Lower lobe of right lung (tissue), 2 donors: ENCODE measurements around the gene LPIN2. TPM values are rescaled to one million over a fixed set of nuclear protein-coding genes. Genes with fewer than 3 reads are reported as not detected.
"Not testable (repeated sequence)": the region's sequence is repeated elsewhere in the genome, so short reads cannot be mapped to it uniquely, and the experiment has no call there.

ENCODE experiments used
- ATAC-seq, 2 donors: fragments of 200-7000 bp; cut with Tn5 transposase; one replicate each; pipeline ENCODE4 v1.9.1; 2020 to 2022; ENCODE audit warnings: mild to moderate bottlenecking in 2 of 2, moderate library complexity in 2 of 2
- DNase-seq: peaks from one replicate; pipeline ENCODE4 v3.0.0-alpha.2; 2020
- H3K27ac ChIP-seq: fragments of 200-600 bp; one replicate; pipeline ENCODE4 v1.8.0; 2022
- H3K27me3 ChIP-seq: fragments of 200-600 bp; one replicate; pipeline ENCODE4 v1.8.0; 2022; ENCODE audit warnings: low read depth
- H3K36me3 ChIP-seq: fragments of 200-600 bp; one replicate; pipeline ENCODE4 v1.8.0; 2022; ENCODE audit warnings: mild to moderate bottlenecking
- H3K4me1 ChIP-seq: fragments of 200-600 bp; one replicate; pipeline ENCODE4 v1.8.0; 2022
- H3K4me3 ChIP-seq: fragments of 200-600 bp; one replicate; pipeline ENCODE4 v1.8.0; 2022; ENCODE audit warnings: mild to moderate bottlenecking
- H3K9me3 ChIP-seq: fragments of 200-600 bp; one replicate; pipeline ENCODE4 v1.8.0; 2022
- CTCF ChIP-seq: fragments of 200-600 bp; IDR thresholded peaks from one replicate; pipeline ENCODE4 v1.8.0; 2022; ENCODE audit warnings: antibody characterized with exemption, mild to moderate bottlenecking
- intact Hi-C: fragments of 100-400 bp; cut with DNase I; formaldehyde crosslinking; loops from one replicate; pipeline ENCODE4 v1.11.0; 2022
- total RNA-seq: library from RNA; stranded (reverse); fragmentation: NEBNext Ultra II Directional; extraction: Animal tissue kit (Norgen Biotek cat#: 25700); gene quantifications from one replicate; pipeline ENCODE4 v1.2.1, GENCODE V29; 2021
- donor health status: DM: no; HTN: yes; CAD: no; lungs with severe emphysema.

The LPIN2 gene
- total RNA-seq, 1 donor from 2014 or later, result 51.1 TPM

DNA sequence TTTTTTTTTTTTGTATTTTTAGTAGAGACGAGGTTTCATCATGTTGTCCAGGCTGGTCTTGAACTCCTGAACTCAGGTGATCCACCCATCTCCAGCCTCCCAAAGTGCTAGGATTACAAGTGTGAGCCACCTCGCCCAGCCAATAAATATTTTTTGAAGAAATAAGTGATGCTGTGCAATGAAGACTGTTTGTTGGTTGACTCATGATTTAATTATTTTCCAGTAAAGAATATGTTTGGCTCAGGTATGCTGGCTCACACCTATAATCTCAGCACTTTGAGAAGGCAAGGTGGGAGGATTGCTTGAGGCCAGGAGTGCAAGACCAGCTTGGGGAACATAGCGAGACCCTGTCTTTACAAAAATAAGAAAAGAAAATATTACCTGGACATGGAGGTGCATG lies 41.8 kb upstream of the LPIN2 start:
- DNase-seq (no peak), ATAC-seq (no peak)
- Histone ChIP-seq H3K27me3 (no peaks in the 10 kb centered on the region), H3K27ac (no peak overlapping the region), H3K4me1 (peaks cover 19% of the 10 kb centered on the region), H3K36me3 (no peaks in the 10 kb centered on the region), H3K9me3 (no peaks in the 10 kb centered on the region), H3K4me3 (no peak overlapping the region)
- intact Hi-C loops, result no loop called here
- TF ChIP-seq CTCF, result no peak

- Histone ChIP-seq H3K36me3 (no peaks in the 10 kb centered on the region), H3K27ac (no peak overlapping the region), H3K9me3 (no peaks in the 10 kb centered on the region), H3K27me3 (no peaks in the 10 kb centered on the region), H3K4me1 (peaks cover 14% of the 10 kb centered on the region), H3K4me3 (no peak overlapping the region)
- no peak for DNase-seq
- no peak for TF ChIP-seq CTCF
- intact Hi-C loops, result no loop called here
- ATAC-seq, result no peak
Measured at GRCh38 chr18:3054214-3054613, 41.3 kb upstream of the LPIN2 start.

- H3K9me3 ChIP-seq, result no peaks in the 10 kb centered on the region
- H3K36me3 ChIP-seq, result no peaks in the 10 kb centered on the region
- no peak overlapping the region for H3K27ac ChIP-seq
- no peak for ATAC-seq
- peaks cover 8% of the 10 kb centered on the region for H3K4me1 ChIP-seq
- no peak for TF ChIP-seq CTCF
- intact Hi-C loops, result no loop called here
- H3K27me3 ChIP-seq, result no peaks in the 10 kb centered on the region
- DNase-seq, result no peak
- no peak overlapping the region for H3K4me3 ChIP-seq
Measured at GRCh38 chr18:3053081-3053480, 40.1 kb upstream of the LPIN2 start.

- Histone ChIP-seq H3K4me3 (no peak overlapping the region), H3K36me3 (no peaks in the 10 kb centered on the region), H3K27ac (no peak overlapping the region), H3K4me1 (peaks cover 7% of the 10 kb centered on the region), H3K27me3 (no peaks in the 10 kb centered on the region), H3K9me3 (no peaks in the 10 kb centered on the region)
- TF ChIP-seq CTCF, result no peak
- peak in 1 of 2 donors; percentile 24 for ATAC-seq
- intact Hi-C loops, result no loop called here
- DNase-seq, result no peak
Measured at GRCh38 chr18:3052411-3052758, 39.4 kb upstream of the LPIN2 start.

GRCh38 chr18:3051718-3052410 lies 38.9 kb upstream of the LPIN2 start:
- Histone ChIP-seq H3K4me3 (no peak overlapping the region), H3K4me1 (peaks cover 7% of the 10 kb centered on the region), H3K36me3 (no peaks in the 10 kb centered on the region), H3K27ac (peak overlapping the region; percentile 32), H3K27me3 (no peaks in the 10 kb centered on the region), H3K9me3 (no peaks in the 10 kb centered on the region)
- intact Hi-C loops, result no loop called here
- ATAC-seq (peak; percentile 81 to 85), DNase-seq (no peak)
- TF ChIP-seq CTCF, result no peak

- DNase-seq, intact Hi-C loops, H3K27ac ChIP-seq, H3K4me3 ChIP-seq, H3K36me3 ChIP-seq, H3K9me3 ChIP-seq, ATAC-seq, H3K27me3 ChIP-seq: not testable (repeated sequence)
- peaks cover 14% of the 10 kb centered on the region for H3K4me1 ChIP-seq
Measured at GRCh38 chr18:3049897-3050454, 37.0 kb upstream of the LPIN2 start.
